PC-9 (cell line): Measurements from ENCODE around the gene TBC1D2. TPM values are rescaled to one million over a fixed set of nuclear protein-coding genes. Genes with fewer than 3 reads are reported as not detected.

Experiments used
- BruUV-seq: library from RNA; stranded (reverse); fragments of 400-500 nt; replicated peaks from 2 replicates; lab custom pipeline; 2021; lab: Mats Ljungman, UMichigan
- CTCF ChIA-PET: fragments of 300-600 bp; sonication (Branson Sonifier 250); formaldehyde crosslinking; loops from one replicate; lab custom pipeline; 2022; ENCODE audit warnings: antibody characterized with exemption; lab: Charles Lee
- POLR2A ChIA-PET: fragments of 300-600 bp; sonication (Branson Sonifier 250); formaldehyde crosslinking; loops from one replicate; lab custom pipeline; 2022; ENCODE audit warnings: antibody characterized with exemption; ENCODE audit not compliant: unreplicated experiment; lab: Charles Lee
- DNase-seq, 2 experiments: peaks; one replicate each; pipeline versions ENCODE4 v3.0.0 to v3.0.0-alpha.2; 2015 to 2022; ENCODE audit warnings: mixed read lengths in 1 of 2
- H2AFZ ChIP-seq: fragments of 200-600 bp; sonication (generic); 2 replicates; pipeline ENCODE4 v1.8.1; 2017; ENCODE audit warnings: antibody characterized with exemption
- H3F3A ChIP-seq: fragments of 200-600 bp; sonication (generic); 2 replicates; pipeline ENCODE4 v1.8.1; 2017; ENCODE audit warnings: antibody characterized with exemption, mild to moderate bottlenecking, low read depth; ENCODE audit not compliant: insufficient read depth
- H3K27ac ChIP-seq: fragments of 200-600 bp; sonication (generic); 2 replicates; pipeline ENCODE4 v1.6.1; 2016; ENCODE audit warnings: mixed run types
- H3K27me3 ChIP-seq: fragments of 200-600 bp; sonication (generic); 2 replicates; pipeline ENCODE4 v1.6.1; 2016; ENCODE audit warnings: low read depth, mixed run types; ENCODE audit not compliant: insufficient read depth
- H3K36me3 ChIP-seq: fragments of 200-600 bp; sonication (generic); 2 replicates; pipeline ENCODE4 v1.6.1; 2016; ENCODE audit warnings: low read depth, mixed run types
- H3K4me1 ChIP-seq: fragments of 200-600 bp; sonication (generic); replicated peaks from 2 replicates; pipeline ENCODE4 v1.6.1; 2016; ENCODE audit warnings: mixed run types; ENCODE audit not compliant: insufficient read depth
- H3K4me2 ChIP-seq: fragments of 200-600 bp; sonication (generic); 2 replicates; pipeline ENCODE4 v1.6.1; 2017; ENCODE audit warnings: mixed run types
- H3K4me3 ChIP-seq: fragments of 200-600 bp; sonication (generic); 2 replicates; pipeline ENCODE4 v1.6.1; 2016; ENCODE audit warnings: mixed run types
- H3K79me2 ChIP-seq: fragments of 200-600 bp; sonication (generic); 2 replicates; pipeline ENCODE4 v1.6.1; 2017; ENCODE audit warnings: low read depth, mixed run types
- H3K9me2 ChIP-seq: fragments of 200-600 bp; sonication (generic); 2 replicates; pipeline ENCODE4 v1.8.1; 2017; ENCODE audit warnings: mild to moderate bottlenecking; ENCODE audit not compliant: insufficient read depth
- H3K9me3 ChIP-seq: fragments of 200-600 bp; sonication (generic); 2 replicates; pipeline ENCODE4 v1.8.1; 2016; ENCODE audit warnings: low read depth; ENCODE audit not compliant: insufficient read depth
- H4K20me1 ChIP-seq: fragments of 200-600 bp; sonication (generic); 2 replicates; pipeline ENCODE4 v1.8.1; 2017; ENCODE audit not compliant: insufficient read depth
- EZH2 ChIP-seq: fragments of 200-600 bp; sonication (generic); IDR thresholded peaks from 2 replicates; pipeline ENCODE4 v1.8.0; 2017; ENCODE audit warnings: antibody characterized with exemption, low read depth
- intact Hi-C: fragments of 100-400 bp; cut with micrococcal nuclease; formaldehyde crosslinking; loops from one replicate; pipeline ENCODE4 v1.10.0; 2022; ENCODE audit not compliant: unreplicated experiment
- total RNA-seq: library from RNA; stranded (reverse); gene quantifications from 2 replicates; pipeline ENCODE4 v1.2.3, GENCODE V29; 2021
- TF ChIP-seq, protein P1 (sequence below): fragments of 200-600 bp; sonication (generic); conservative IDR thresholded peaks from 2 replicates; pipeline ENCODE4 v1.6.1; 2017; ENCODE audit warnings: mixed run types, antibody characterized with exemption, mild to moderate bottlenecking, moderate library complexity

TBC1D2 gene
- total RNA-seq, 1 experiment from 2014 or later = 44.7 TPM

DNA sequence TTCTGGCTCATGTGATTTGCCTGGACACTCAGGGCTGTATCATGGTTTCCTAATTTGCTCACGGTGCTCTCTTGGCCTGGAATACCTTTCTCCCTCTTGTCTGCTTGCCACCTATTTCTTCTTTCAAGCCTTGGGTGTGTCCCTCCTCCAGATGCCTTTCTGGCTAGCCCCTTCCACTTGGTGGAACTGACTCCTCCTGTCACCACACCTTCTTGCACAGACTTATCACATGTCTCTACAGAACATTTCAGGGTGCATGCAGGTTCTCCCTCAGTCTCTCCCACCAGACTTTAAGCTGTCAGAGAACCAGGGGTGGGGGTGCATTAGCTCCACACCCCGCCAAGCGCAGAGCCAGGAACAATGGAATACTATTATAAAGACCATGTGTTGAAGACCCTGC, 1.9 kb downstream of the TBC1D2 start:
- peak overlapping the region; percentile 93 for H3K4me2 ChIP-seq
- BruUV-seq = no TSS peak
- H4K20me1 ChIP-seq = no peaks in the 10 kb centered on the region
- peak overlapping the region; percentile 76 for H3K4me3 ChIP-seq
- H3K79me2 ChIP-seq = peaks cover 59% of the 10 kb centered on the region
- intact Hi-C loops = loop anchor here (10.0 kb wide), 1 partner anchor 539 kb away; no protein-coding TSS in a partner anchor
- peaks cover 71% of the 10 kb centered on the region for H3K4me1 ChIP-seq
- ChIA-PET CTCF (no interaction called here), POLR2A (interaction anchor here (0.7 kb wide), 1 partner anchor 26 kb away, joined by 3 read pairs; no protein-coding TSS in a partner anchor)
- TF ChIP-seq EZH2 = no peak
- TF ChIP-seq, protein P1, sequence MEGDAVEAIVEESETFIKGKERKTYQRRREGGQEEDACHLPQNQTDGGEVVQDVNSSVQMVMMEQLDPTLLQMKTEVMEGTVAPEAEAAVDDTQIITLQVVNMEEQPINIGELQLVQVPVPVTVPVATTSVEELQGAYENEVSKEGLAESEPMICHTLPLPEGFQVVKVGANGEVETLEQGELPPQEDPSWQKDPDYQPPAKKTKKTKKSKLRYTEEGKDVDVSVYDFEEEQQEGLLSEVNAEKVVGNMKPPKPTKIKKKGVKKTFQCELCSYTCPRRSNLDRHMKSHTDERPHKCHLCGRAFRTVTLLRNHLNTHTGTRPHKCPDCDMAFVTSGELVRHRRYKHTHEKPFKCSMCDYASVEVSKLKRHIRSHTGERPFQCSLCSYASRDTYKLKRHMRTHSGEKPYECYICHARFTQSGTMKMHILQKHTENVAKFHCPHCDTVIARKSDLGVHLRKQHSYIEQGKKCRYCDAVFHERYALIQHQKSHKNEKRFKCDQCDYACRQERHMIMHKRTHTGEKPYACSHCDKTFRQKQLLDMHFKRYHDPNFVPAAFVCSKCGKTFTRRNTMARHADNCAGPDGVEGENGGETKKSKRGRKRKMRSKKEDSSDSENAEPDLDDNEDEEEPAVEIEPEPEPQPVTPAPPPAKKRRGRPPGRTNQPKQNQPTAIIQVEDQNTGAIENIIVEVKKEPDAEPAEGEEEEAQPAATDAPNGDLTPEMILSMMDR = no peak
- no peaks in the 10 kb centered on the region for H3K9me2 ChIP-seq
- no peaks in the 10 kb centered on the region for H3K27me3 ChIP-seq
- peak in 1 of 2 experiments; percentile 42 for DNase-seq
- peaks cover 65% of the 10 kb centered on the region for H3F3A ChIP-seq
- H3K36me3 ChIP-seq = peaks cover under 1% of the 10 kb centered on the region; the same call in 1 of the 2 replicates
- no peaks in the 10 kb centered on the region for H3K9me3 ChIP-seq
- no peak overlapping the region for H2AFZ ChIP-seq
- H3K27ac ChIP-seq = peak overlapping the region; percentile 27

DNA sequence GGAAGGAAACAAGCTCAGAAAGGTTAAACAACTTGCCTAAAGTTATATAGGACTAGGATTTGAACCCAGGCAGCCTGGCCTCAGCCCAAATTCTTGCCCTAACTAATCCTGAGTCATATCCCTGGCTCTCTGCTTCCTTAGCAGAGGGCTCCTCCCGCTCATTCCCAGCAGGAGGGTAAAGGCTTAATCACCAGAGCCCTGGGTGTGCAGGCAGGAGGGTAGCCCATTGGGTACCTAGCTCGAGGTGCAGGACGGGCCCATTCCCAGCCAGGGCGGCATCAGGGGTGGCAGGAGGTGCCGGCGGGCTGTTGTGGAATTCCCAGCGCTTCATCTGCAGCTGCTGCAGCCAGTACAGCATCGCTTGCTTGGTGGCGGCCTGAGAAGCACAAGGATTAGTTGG, 3.9 kb downstream of the TBC1D2 start:
- no TSS peak for BruUV-seq
- Histone ChIP-seq H3K79me2 (peaks cover 73% of the 10 kb centered on the region), H2AFZ (no peak overlapping the region), H3K9me3 (no peaks in the 10 kb centered on the region), H3K9me2 (no peaks in the 10 kb centered on the region), H3F3A (peaks cover 65% of the 10 kb centered on the region), H3K4me2 (peak overlapping the region; percentile 93), H3K36me3 (peaks cover 9% of the 10 kb centered on the region; the same call in 1 of the 2 replicates), H4K20me1 (no peaks in the 10 kb centered on the region), H3K27me3 (no peaks in the 10 kb centered on the region), H3K4me3 (peak overlapping the region; percentile 20; the same call in 1 of the 2 replicates), H3K27ac (peak overlapping the region; percentile 90), H3K4me1 (peaks cover 80% of the 10 kb centered on the region)
- CTCF ChIA-PET = no interaction called here
- peak; percentile 72 to 88 for DNase-seq
- TF ChIP-seq, protein P1 = no peak
- intact Hi-C loops = loop anchor here (1.0 to 10.0 kb wide), 3 partner anchors 32 to 537 kb away; no protein-coding TSS in a partner anchor
- POLR2A ChIA-PET = interaction anchor here (0.7 to 1.4 kb wide), 3 partner anchors 28 to 530 kb away, joined by 4 to 7 read pairs (median 4); no protein-coding TSS in a partner anchor

DNA sequence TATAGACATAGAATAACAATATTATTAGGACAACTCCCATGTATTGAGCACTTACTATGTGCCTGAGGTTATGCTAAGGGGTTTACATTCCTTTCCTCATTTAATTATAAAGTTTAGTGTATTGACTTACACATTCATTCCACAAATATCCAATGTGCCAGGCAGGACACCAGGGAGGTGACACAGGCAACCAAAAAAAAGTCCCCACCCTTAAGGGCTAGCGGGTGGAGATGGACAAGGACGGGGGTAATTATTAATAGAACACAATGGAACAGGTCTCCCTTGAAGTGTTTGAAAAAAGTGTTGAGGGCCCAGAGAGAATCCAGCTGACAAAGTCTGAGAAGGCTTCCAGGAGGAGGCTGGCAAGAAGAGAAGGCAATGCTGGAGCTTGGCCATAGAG, 5.7 kb downstream of the TBC1D2 start:
- no peaks in the 10 kb centered on the region for H4K20me1 ChIP-seq
- H3K4me2 ChIP-seq = peak overlapping the region; percentile 61
- CTCF ChIA-PET = no interaction called here
- peaks cover 79% of the 10 kb centered on the region for H3K79me2 ChIP-seq
- H3F3A ChIP-seq = peaks cover 72% of the 10 kb centered on the region
- TF ChIP-seq EZH2 = no peak
- TF ChIP-seq, protein P1 = no peak
- peak overlapping the region; percentile 90 for H3K27ac ChIP-seq
- intact Hi-C loops = loop anchor here (1.0 to 10.0 kb wide), 3 partner anchors 26 to 535 kb away; no protein-coding TSS in a partner anchor
- H2AFZ ChIP-seq = no peak overlapping the region
- no peak overlapping the region for H3K4me3 ChIP-seq
- POLR2A ChIA-PET = interaction anchor here (0.7 kb wide), 1 partner anchor 14 kb away, joined by 3 read pairs; no protein-coding TSS in a partner anchor
- peaks cover 95% of the 10 kb centered on the region for H3K4me1 ChIP-seq
- no peaks in the 10 kb centered on the region for H3K27me3 ChIP-seq
- peaks cover 17% of the 10 kb centered on the region for H3K36me3 ChIP-seq
- no peaks in the 10 kb centered on the region for H3K9me3 ChIP-seq
- H3K9me2 ChIP-seq = no peaks in the 10 kb centered on the region
- BruUV-seq = no TSS peak
- DNase-seq = peak in 1 of 2 experiments; percentile 53
